Measurements from ENCODE around the gene EPSTI1.
"Not testable (repeated sequence)": the region's sequence is repeated elsewhere in the genome, so short reads cannot be mapped to it uniquely, and the experiment has no call there.

EPSTI1 gene

DNA sequence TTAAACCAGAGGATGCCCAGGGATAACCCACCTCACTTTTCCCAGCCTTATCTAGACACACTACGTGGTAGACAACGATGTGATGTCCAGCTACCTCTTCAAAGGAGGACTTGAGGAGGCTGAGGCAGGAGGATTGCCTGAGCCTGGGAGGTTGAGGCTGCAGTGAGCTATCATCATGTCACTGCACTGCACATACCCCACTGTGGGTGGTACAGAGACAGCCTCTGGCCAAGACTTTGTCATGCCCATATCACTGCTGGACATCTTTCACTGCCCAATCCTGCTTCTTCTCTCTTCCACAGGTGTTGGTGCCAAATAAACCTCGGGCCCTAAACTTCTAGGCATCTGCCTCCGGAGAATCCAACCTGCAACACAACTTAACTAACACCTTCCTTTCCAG, 124.8 kb downstream of the EPSTI1 start:
- Histone ChIP-seq H3K9ac (ENCODE audit: insufficient read length, low read depth) (no peak overlapping the region), H3K36me3 (ENCODE audit: insufficient read depth, insufficient read length, low read length) (peaks cover 23% of the 10 kb centered on the region), H3K4me1 (ENCODE audit: insufficient read depth, insufficient read length) (no peaks in the 10 kb centered on the region), H3K9me3 (ENCODE audit: insufficient read depth, low read length) (no peaks in the 10 kb centered on the region), H3K4me3 (ENCODE audit: insufficient read length, low read depth) (no peak overlapping the region), H3K27me3 (ENCODE audit: insufficient read depth, insufficient read length) (no peaks in the 10 kb centered on the region)
- DNase-seq (ENCODE audit: low read depth, low spot score), result no peak
- TF ChIP-seq SUZ12 (IDR thresholded peaks at IDR 0.05; ENCODE audit: extremely low read depth, insufficient read depth, insufficient read length) (no peak), ZNF274 (IDR thresholded peaks at IDR 0.05; ENCODE audit: low read depth, low read length) (no peak)

GRCh38 chr13:42865768-42866102, 126.3 kb downstream of the EPSTI1 start:
- Histone ChIP-seq H3K9ac (ENCODE audit: insufficient read length, low read depth) (no peak overlapping the region), H3K9me3 (ENCODE audit: insufficient read depth, low read length) (no peaks in the 10 kb centered on the region), H3K27me3 (ENCODE audit: insufficient read depth, insufficient read length) (no peaks in the 10 kb centered on the region), H3K36me3 (ENCODE audit: insufficient read depth, insufficient read length, low read length) (peaks cover 23% of the 10 kb centered on the region), H3K4me3 (ENCODE audit: insufficient read length, low read depth) (no peak overlapping the region), H3K4me1 (ENCODE audit: insufficient read depth, insufficient read length) (no peaks in the 10 kb centered on the region)
- no peak for TF ChIP-seq ZNF274 (IDR thresholded peaks at IDR 0.05; ENCODE audit: low read depth, low read length)
- TF ChIP-seq SUZ12 (IDR thresholded peaks at IDR 0.05; ENCODE audit: extremely low read depth, insufficient read depth, insufficient read length), result no peak
- no peak for TF ChIP-seq YY1 (IDR thresholded peaks at IDR 0.05; ENCODE audit: insufficient read depth, insufficient read length)
- no peak for DNase-seq (ENCODE audit: low read depth, low spot score)

GRCh38 chr13:42864952-42865767, 126.9 kb downstream of the EPSTI1 start:
- Histone ChIP-seq H3K4me1 (ENCODE audit: insufficient read depth, insufficient read length) (no peaks in the 10 kb centered on the region), H3K4me3 (ENCODE audit: insufficient read length, low read depth) (no peak overlapping the region), H3K27me3 (ENCODE audit: insufficient read depth, insufficient read length) (no peaks in the 10 kb centered on the region), H3K36me3 (ENCODE audit: insufficient read depth, insufficient read length, low read length) (peaks cover 23% of the 10 kb centered on the region), H3K9me3 (ENCODE audit: insufficient read depth, low read length) (no peaks in the 10 kb centered on the region), H3K9ac (ENCODE audit: insufficient read length, low read depth) (no peak overlapping the region)
- no peak for DNase-seq (ENCODE audit: low read depth, low spot score)
- TF ChIP-seq SUZ12 (IDR thresholded peaks at IDR 0.05; ENCODE audit: extremely low read depth, insufficient read depth, insufficient read length), result no peak
- no peak for TF ChIP-seq YY1 (IDR thresholded peaks at IDR 0.05; ENCODE audit: insufficient read depth, insufficient read length)
- no peak for TF ChIP-seq ZNF274 (IDR thresholded peaks at IDR 0.05; ENCODE audit: low read depth, low read length)

DNA sequence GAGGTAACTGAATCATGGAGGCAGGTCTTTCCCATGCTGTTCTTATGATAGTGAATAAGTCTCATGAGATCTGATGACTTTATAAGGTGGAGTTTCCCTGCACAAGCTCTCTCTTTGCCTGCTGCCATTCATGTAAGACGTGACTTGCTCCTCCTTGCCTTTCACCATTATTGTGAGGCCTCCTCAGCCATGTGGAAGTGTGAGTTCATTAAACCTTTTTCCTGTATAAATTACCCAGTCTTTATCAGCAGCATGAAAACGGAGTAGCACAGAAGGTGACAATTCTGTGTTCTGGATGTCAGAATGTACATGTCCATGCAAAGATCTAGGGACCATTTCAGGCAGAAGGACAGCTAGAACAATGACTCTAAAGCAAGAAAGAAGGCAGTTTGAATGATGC, 129.7 kb downstream of the EPSTI1 start:
- H3K9me3 ChIP-seq (ENCODE audit: insufficient read depth, low read length); H3K27me3 ChIP-seq (ENCODE audit: insufficient read depth, insufficient read length); DNase-seq (ENCODE audit: low read depth, low spot score); H3K9ac ChIP-seq (ENCODE audit: insufficient read length, low read depth); H3K4me1 ChIP-seq (ENCODE audit: insufficient read depth, insufficient read length); H3K4me3 ChIP-seq (ENCODE audit: insufficient read length, low read depth): not testable (repeated sequence)
- peaks cover 19% of the 10 kb centered on the region for H3K36me3 ChIP-seq (ENCODE audit: insufficient read depth, insufficient read length, low read length)

DNA sequence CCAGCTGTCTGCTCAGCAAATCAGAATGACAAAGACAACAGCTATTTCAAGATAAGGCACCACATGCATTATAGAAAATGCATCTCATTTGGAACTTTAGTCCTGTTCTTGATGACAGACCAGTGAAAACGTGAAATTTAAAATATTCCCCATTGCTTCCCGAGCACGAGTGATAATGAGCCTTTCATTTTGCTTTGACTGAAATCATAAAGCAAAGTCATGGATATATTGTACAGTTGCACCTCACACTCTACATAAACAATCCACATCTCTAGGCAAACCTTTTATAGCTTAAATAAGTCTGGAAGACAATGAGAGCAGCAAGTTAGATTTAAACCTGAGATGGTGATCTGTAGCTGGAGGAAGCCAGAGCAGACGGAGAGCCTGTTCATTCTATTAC, 131.6 kb downstream of the EPSTI1 start:
- TF ChIP-seq SUZ12 (IDR thresholded peaks at IDR 0.05; ENCODE audit: extremely low read depth, insufficient read depth, insufficient read length) (no peak), ZNF274 (IDR thresholded peaks at IDR 0.05; ENCODE audit: low read depth, low read length) (no peak), YY1 (IDR thresholded peaks at IDR 0.05; ENCODE audit: insufficient read depth, insufficient read length) (no peak)
- peaks cover 8% of the 10 kb centered on the region for H3K36me3 ChIP-seq (ENCODE audit: insufficient read depth, insufficient read length, low read length)
- DNase-seq (ENCODE audit: low read depth, low spot score), result no peak
- no peak overlapping the region for H3K4me3 ChIP-seq (ENCODE audit: insufficient read length, low read depth)
- no peaks in the 10 kb centered on the region for H3K9me3 ChIP-seq (ENCODE audit: insufficient read depth, low read length)
- H3K27me3 ChIP-seq (ENCODE audit: insufficient read depth, insufficient read length), result no peaks in the 10 kb centered on the region
- H3K4me1 ChIP-seq (ENCODE audit: insufficient read depth, insufficient read length), result no peaks in the 10 kb centered on the region
- H3K9ac ChIP-seq (ENCODE audit: insufficient read length, low read depth), result no peak overlapping the region

DNA sequence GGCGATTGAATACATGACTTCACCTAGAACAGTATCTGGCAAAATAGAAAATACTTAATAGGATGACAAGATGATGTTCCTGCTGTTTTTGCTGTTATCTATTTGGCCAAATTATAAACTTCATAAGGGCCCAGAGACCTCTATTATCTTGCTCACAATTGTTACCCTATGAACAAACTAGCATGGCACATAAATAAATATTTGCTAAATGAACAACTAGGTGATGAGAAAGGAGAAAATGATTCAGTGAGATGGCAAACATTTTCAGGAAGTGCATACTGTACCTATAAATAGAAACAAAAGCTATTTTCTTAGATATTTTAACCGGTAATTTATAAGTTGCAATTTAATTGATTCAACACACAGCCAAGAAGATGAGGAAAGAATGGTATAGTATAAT, 132.3 kb downstream of the EPSTI1 start:
- DNase-seq (ENCODE audit: low read depth, low spot score), result no peak
- no peak overlapping the region for H3K9ac ChIP-seq (ENCODE audit: insufficient read length, low read depth)
- H3K36me3 ChIP-seq (ENCODE audit: insufficient read depth, insufficient read length, low read length), result peaks cover 2% of the 10 kb centered on the region
- no peaks in the 10 kb centered on the region for H3K4me1 ChIP-seq (ENCODE audit: insufficient read depth, insufficient read length)
- TF ChIP-seq YY1 (IDR thresholded peaks at IDR 0.05; ENCODE audit: insufficient read depth, insufficient read length) (no peak), SUZ12 (IDR thresholded peaks at IDR 0.05; ENCODE audit: extremely low read depth, insufficient read depth, insufficient read length) (no peak), ZNF274 (IDR thresholded peaks at IDR 0.05; ENCODE audit: low read depth, low read length) (no peak)
- H3K9me3 ChIP-seq (ENCODE audit: insufficient read depth, low read length), result no peaks in the 10 kb centered on the region
- no peak overlapping the region for H3K4me3 ChIP-seq (ENCODE audit: insufficient read length, low read depth)
- no peaks in the 10 kb centered on the region for H3K27me3 ChIP-seq (ENCODE audit: insufficient read depth, insufficient read length)

GRCh38 chr13:42855410-42855809, 136.6 kb downstream of the EPSTI1 start:
- no peaks in the 10 kb centered on the region for H3K36me3 ChIP-seq (ENCODE audit: insufficient read depth, insufficient read length, low read length)

More at GRCh38 chr13:42855410-42855809, 136.6 kb downstream of the EPSTI1 start:
- Histone ChIP-seq H3K9me3 (ENCODE audit: insufficient read depth, low read length) (no peaks in the 10 kb centered on the region), H3K27me3 (ENCODE audit: insufficient read depth, insufficient read length) (no peaks in the 10 kb centered on the region), H3K9ac (ENCODE audit: insufficient read length, low read depth) (no peak overlapping the region), H3K4me1 (ENCODE audit: insufficient read depth, insufficient read length) (no peaks in the 10 kb centered on the region), H3K4me3 (ENCODE audit: insufficient read length, low read depth) (no peak overlapping the region)
- TF ChIP-seq SUZ12 (IDR thresholded peaks at IDR 0.05; ENCODE audit: extremely low read depth, insufficient read depth, insufficient read length), result no peak
- TF ChIP-seq ZNF274 (IDR thresholded peaks at IDR 0.05; ENCODE audit: low read depth, low read length), result no peak
- no peak for TF ChIP-seq YY1 (IDR thresholded peaks at IDR 0.05; ENCODE audit: insufficient read depth, insufficient read length)
- DNase-seq (ENCODE audit: low read depth, low spot score), result no peak

Measured in NT2/D1 (cell line).